ENCODE results near the gene CFAP45.

DNA sequence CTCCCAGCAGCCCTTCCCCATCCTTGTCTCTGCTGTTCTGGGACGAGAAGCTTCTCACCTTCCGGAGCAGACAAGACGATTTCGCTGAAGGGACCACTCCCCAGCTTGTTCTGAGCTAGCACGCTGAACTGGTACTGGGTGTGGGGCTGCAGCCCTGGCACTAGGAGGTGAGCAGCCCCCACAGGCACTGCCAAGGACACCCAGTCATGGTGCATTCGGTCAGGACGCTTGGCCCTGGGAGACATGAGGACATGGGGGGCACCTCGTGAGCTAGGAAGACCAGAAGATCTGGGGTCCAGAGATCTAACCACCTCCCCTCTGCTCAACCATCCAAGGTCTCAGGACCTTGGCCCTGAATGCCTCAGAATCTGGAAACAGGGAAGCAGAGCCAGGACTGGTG lies 30.7 kb upstream of the CFAP45 start:
- TF ChIP-seq, protein P1, sequence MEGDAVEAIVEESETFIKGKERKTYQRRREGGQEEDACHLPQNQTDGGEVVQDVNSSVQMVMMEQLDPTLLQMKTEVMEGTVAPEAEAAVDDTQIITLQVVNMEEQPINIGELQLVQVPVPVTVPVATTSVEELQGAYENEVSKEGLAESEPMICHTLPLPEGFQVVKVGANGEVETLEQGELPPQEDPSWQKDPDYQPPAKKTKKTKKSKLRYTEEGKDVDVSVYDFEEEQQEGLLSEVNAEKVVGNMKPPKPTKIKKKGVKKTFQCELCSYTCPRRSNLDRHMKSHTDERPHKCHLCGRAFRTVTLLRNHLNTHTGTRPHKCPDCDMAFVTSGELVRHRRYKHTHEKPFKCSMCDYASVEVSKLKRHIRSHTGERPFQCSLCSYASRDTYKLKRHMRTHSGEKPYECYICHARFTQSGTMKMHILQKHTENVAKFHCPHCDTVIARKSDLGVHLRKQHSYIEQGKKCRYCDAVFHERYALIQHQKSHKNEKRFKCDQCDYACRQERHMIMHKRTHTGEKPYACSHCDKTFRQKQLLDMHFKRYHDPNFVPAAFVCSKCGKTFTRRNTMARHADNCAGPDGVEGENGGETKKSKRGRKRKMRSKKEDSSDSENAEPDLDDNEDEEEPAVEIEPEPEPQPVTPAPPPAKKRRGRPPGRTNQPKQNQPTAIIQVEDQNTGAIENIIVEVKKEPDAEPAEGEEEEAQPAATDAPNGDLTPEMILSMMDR (IDR thresholded peaks at IDR 0.05), result no peak
- TF ChIP-seq POLR2A (IDR thresholded peaks at IDR 0.05), result no peak

Measured in thyroid gland (tissue), 4 donors.